Activated naive CD4-positive, alpha-beta T cell treated with anti-CD3 and anti-CD28 coated beads, Interleukin-2, amount 50 U/mL, for 24 hours (primary cell): ENCODE data around the gene ODAD4.
"Not testable (repeated sequence)": the region's sequence is repeated elsewhere in the genome, so short reads cannot be mapped to it uniquely, and the experiment has no call there.

Source experiments
- H3K27ac Mint-ChIP-seq: one replicate; pipeline ENCODE4 v1.8.0; 2021; ENCODE audit warnings: mild to moderate bottlenecking, mixed read lengths
- H3K27me3 Mint-ChIP-seq: one replicate; pipeline ENCODE4 v1.8.0; 2021; ENCODE audit warnings: mixed read lengths
- H3K36me3 Mint-ChIP-seq: one replicate; pipeline ENCODE4 v1.8.0; 2021; ENCODE audit warnings: mixed read lengths
- H3K4me1 Mint-ChIP-seq: one replicate; pipeline ENCODE4 v1.8.0; 2021; ENCODE audit warnings: mixed read lengths
- H3K4me3 Mint-ChIP-seq: one replicate; pipeline ENCODE4 v1.8.0; 2021; ENCODE audit warnings: mild to moderate bottlenecking, mixed read lengths
- H3K9me3 Mint-ChIP-seq: one replicate; pipeline ENCODE4 v1.8.0; 2021; ENCODE audit warnings: mixed read lengths

ODAD4 gene

DNA sequence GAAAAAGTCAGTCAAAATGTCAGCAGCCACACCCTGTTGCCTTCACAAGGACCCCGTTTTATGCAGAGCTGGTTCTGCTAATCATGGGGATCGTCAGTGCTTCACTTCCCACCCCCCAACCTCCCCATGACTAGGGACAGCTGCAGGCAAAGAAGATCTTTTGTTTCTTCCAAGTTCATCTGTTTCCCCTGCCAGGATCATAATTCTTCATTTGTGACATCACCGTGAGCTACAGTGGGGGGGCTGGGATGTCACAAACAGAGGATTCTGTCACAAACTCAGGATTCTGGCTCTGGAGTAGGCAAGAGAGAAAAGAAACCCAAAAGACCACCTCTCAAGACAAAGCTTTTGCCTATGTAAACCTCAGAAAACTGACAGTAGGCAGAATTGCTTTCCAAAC, 62.2 kb downstream of the ODAD4 start:
- H3K9me3 Mint-ChIP-seq = no peaks in the 10 kb centered on the region
- H3K27ac Mint-ChIP-seq = no peak overlapping the region
- peaks cover 13% of the 10 kb centered on the region for H3K36me3 Mint-ChIP-seq
- no peak overlapping the region for H3K4me3 Mint-ChIP-seq
- H3K27me3 Mint-ChIP-seq = no peaks in the 10 kb centered on the region
- H3K4me1 Mint-ChIP-seq = peaks cover 8% of the 10 kb centered on the region

DNA sequence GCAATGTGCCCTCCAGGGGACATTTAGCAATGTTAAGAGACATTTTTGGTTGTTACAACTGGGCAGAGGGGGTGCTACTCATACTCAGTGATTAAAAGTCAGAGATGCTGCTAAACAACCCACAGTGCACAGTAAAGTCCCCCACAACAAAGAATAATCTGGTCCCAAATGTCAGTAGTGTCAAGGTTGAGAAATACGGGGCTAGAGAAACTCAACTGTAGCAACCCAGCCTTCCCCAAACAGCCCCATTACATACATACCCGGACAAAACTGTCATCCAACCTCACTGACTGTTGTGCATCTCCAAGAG, 66.4 kb downstream of the ODAD4 start:
- Mint-ChIP-seq H3K4me3 (no peak overlapping the region), H3K27me3 (no peaks in the 10 kb centered on the region), H3K36me3 (peaks cover 7% of the 10 kb centered on the region), H3K9me3 (no peaks in the 10 kb centered on the region), H3K27ac (no peak overlapping the region), H3K4me1 (peaks cover 8% of the 10 kb centered on the region)

DNA sequence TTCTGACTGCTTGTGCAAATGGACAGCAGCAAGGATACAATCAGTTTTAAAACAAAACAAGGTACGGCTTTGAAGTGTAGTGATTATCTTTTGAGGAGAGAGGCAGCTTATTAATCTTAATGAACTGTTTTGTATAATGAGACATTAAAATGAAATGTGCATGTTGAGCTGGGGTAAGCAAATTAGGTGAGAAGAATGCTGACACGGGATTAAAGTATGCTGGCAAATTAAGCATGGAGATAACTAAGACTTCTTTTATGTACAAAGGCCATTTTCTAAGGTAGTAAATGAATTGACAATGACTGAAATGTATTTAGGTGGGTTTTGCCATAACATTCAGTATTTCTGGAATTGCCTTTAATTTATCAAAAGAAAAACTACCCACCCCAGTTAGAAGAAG, 68.1 kb downstream of the ODAD4 start:
- Mint-ChIP-seq H3K27ac (no peak overlapping the region), H3K27me3 (no peaks in the 10 kb centered on the region), H3K36me3 (peaks cover 4% of the 10 kb centered on the region), H3K4me3 (no peak overlapping the region), H3K4me1 (peaks cover 23% of the 10 kb centered on the region), H3K9me3 (no peaks in the 10 kb centered on the region)

DNA sequence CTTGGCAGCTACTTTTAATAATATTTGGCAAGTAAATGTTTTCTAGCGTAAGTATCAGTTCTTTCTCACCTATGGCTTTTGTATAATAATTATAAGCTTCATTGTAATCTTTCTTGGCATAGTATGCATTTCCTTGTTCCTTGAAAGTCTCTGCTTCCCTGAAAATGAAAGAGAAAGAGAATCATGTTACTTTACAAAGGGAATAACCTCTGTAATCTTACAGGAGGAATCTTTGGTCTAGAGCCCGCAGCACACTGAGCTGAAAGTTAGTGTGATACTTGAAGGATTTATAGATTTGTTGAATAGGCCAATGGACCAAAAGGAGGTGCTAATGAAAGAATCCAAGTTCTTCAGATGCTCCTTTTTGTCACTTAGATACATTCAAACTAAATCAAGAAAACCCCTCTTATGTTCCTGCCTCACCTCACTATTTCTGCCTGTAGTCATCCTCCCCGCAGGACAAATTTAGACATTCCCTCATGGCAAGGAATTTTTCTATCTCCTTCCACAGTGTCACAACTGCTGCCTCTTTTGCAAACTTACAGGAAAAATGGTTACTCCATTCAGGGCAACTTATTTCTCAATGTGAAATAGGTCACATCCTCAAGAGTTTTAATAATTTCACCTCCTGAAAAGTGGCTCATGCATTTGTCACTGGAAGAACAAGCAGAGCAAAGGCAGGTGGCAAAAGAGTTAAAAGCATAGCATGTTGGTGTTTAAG, 70.2 kb downstream of the ODAD4 start:
- peaks cover 35% of the 10 kb centered on the region for H3K4me1 Mint-ChIP-seq
- no peaks in the 10 kb centered on the region for H3K27me3 Mint-ChIP-seq
- no peaks in the 10 kb centered on the region for H3K36me3 Mint-ChIP-seq
- no peak overlapping the region for H3K4me3 Mint-ChIP-seq
- H3K27ac Mint-ChIP-seq = no peak overlapping the region
- H3K9me3 Mint-ChIP-seq = no peaks in the 10 kb centered on the region

DNA sequence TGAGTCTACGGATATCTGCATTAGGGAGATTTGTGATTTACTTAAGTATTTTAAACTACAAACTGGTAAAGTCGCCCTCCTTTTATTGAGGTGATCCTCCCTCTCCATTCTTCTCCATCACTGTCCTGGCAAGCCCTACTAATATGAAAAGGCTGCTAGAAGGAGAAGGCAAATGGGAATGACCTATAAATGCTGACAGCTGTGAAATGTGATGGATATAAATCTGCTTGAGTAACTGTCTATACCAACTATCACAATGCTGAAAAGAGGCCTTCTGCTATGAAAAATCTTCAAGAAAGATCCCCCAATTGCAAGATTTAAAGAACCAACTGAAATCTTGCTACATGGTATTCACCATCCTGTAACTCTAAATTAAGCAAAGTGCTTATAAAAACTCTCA, 71.3 kb downstream of the ODAD4 start:
- no peaks in the 10 kb centered on the region for H3K27me3 Mint-ChIP-seq
- H3K27ac Mint-ChIP-seq = no peak overlapping the region
- H3K4me3 Mint-ChIP-seq = no peak overlapping the region
- no peaks in the 10 kb centered on the region for H3K36me3 Mint-ChIP-seq
- H3K4me1 Mint-ChIP-seq = peaks cover 32% of the 10 kb centered on the region
- H3K9me3 Mint-ChIP-seq = no peaks in the 10 kb centered on the region

DNA sequence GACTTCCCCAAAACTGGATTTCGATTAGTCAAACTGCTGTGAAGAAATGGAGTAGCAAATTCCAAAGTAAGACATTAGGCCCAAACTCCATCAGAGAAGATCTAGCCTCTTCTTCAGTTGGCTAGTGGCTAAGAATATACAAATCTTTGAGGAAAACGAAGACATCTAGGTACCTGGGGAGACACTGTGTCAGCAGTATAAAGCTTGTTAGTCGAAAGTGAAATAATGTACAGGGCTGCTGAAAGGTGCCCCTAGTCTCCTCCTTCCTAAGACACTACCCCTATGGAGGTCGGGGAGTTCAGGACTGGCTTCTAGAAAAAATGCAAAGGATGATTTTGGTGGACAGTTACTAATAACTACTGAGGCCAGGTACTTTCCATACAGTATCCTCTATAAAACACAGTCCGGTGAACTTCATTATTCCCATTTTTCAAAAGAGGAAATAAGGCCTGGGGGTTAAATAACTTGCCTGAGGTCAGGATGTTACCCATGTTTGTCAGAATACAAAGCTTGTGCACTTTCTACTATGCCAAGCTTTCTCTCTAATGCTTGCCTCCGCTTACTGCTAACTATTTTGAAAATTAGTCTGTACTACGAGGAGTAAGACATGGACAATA, 71.9 kb downstream of the ODAD4 start:
- Mint-ChIP-seq H3K4me3 (no peak overlapping the region), H3K36me3 (no peaks in the 10 kb centered on the region), H3K4me1 (peaks cover 32% of the 10 kb centered on the region), H3K27ac (peak overlapping the region; percentile 13), H3K27me3 (no peaks in the 10 kb centered on the region), H3K9me3 (no peaks in the 10 kb centered on the region)

DNA sequence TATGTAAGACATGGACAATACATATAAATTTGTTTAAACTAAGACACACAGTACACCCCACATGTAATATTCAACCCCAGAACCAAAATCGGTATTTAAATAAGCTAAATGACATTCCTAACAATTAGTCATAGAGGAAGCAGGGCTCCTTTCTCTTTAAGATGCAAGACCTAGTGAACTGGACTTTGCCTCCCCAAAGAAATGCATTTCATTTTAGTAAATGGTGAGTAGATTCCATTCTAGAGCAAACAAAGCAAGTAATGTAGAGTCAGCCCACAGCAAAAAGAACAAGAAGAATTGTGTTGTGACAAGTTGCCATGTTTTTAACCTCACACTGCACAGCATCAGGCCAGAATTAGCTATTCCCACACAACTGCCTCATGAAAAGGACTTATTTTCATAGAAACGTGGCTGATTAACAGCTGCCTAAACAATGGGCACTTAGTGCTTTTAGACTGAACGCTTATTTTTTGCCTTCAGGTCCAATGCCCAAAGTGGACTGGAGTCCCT, 72.4 kb downstream of the ODAD4 start:
- H3K36me3 Mint-ChIP-seq = no peaks in the 10 kb centered on the region
- no peaks in the 10 kb centered on the region for H3K9me3 Mint-ChIP-seq
- peak overlapping the region; percentile 13 for H3K27ac Mint-ChIP-seq
- no peak overlapping the region for H3K4me3 Mint-ChIP-seq
- H3K4me1 Mint-ChIP-seq = peaks cover 33% of the 10 kb centered on the region
- H3K27me3 Mint-ChIP-seq = no peaks in the 10 kb centered on the region

DNA sequence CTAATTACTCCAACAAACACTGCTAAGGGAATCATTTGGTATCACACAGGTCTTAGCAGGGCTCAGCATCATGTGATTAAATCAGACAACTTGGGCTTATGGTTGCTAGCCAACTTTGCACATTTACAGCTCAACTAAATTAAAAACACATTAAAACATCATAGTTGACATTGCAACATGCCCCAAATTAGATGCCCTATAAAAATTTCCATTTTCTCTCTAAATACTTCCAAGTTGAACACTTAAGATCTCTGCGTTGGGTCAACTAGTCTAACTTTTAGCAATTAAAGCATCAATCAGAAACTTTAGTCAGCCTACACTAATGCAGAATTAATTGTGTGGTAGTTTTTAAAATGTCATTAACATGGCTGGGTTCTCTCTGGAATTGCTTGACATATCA, 74.7 kb downstream of the ODAD4 start:
- H3K27me3 Mint-ChIP-seq = no peaks in the 10 kb centered on the region
- peaks cover 47% of the 10 kb centered on the region for H3K4me1 Mint-ChIP-seq
- H3K9me3 Mint-ChIP-seq = no peaks in the 10 kb centered on the region
- H3K36me3 Mint-ChIP-seq = no peaks in the 10 kb centered on the region
- peak overlapping the region; percentile 5 for H3K27ac Mint-ChIP-seq
- no peak overlapping the region for H3K4me3 Mint-ChIP-seq

DNA sequence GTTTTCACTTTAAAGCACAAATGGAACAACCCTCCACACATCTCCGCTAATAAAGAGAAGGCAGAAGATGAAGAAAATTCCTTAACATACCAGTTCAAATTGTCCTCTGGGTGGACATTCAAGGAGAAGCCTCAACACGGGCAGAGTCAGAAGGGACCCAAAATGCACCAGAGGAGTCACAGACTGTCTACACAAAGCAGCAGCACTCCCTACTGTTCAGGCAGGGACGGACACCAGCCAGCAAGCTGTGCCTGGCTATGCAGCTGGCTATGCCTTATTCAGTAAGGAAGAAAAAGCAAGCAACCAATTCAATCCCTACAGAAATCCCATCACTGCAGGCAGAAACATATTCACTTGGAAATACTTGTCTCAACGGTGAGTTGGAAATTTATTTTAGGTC, 78.8 kb downstream of the ODAD4 start:
- no peak overlapping the region for H3K27ac Mint-ChIP-seq
- peaks cover 64% of the 10 kb centered on the region for H3K4me1 Mint-ChIP-seq

DNA sequence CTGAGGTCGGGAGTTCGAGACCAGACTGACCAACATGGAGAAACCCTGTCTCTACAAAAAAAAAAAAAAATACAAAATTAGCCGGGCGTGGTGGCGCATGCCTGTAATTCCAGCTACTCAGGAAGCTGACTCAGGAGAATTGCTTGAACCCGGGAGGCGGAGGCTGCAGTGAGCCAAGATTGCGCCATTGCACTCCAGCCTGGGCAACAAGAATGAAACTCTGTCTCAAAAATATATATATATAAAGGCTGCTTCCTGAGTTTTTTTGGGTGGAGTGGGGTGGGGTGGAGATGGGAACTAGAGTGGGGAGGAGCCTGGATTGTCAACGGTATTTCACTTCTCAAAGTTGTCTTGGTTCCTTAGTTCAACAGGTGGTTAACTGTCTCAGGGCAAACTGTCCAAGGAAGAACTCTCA, 79.9 kb downstream of the ODAD4 start:
- not testable (repeated sequence) for H3K27me3 Mint-ChIP-seq, H3K36me3 Mint-ChIP-seq, H3K27ac Mint-ChIP-seq, H3K4me3 Mint-ChIP-seq, H3K9me3 Mint-ChIP-seq
- H3K4me1 Mint-ChIP-seq = peaks cover 58% of the 10 kb centered on the region

More for the DNA sequence above, 78.8 kb downstream of the ODAD4 start:
- Mint-ChIP-seq H3K36me3 (no peaks in the 10 kb centered on the region), H3K9me3 (no peaks in the 10 kb centered on the region), H3K27me3 (no peaks in the 10 kb centered on the region), H3K4me3 (peak overlapping the region; percentile 42)

DNA sequence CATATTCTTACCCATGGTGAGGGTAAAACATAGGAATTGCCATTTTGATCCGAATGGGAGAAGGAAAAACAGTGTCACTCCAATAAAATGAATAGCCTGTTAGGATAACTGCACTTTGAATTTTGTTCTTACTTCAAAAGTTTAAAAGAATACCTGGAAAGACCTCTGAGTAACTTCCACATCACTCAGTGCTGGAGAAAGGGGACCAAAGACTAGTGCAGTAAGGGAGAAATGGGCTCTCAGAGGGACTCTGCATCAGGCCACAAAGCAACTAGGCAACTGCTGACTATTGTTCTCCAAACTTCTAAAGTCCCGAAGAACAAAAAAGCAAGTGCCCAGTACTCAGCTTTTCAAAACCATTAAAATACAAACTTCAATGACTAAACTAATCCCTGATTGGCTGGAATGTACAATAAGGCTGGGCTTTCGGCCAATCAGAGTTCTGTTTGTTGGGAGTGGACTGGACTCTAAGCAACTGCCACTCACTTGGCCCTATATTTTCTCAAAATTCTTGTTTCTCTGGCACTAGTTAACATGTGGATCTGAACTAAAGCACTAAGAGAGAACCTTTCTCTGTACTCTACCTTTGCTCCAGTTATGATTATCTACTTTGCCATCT, 80.6 kb downstream of the ODAD4 start:
- Mint-ChIP-seq H3K4me3 (no peak overlapping the region), H3K4me1 (peaks cover 60% of the 10 kb centered on the region), H3K27ac (no peak overlapping the region), H3K27me3 (no peaks in the 10 kb centered on the region), H3K9me3 (no peaks in the 10 kb centered on the region), H3K36me3 (no peaks in the 10 kb centered on the region)

DNA sequence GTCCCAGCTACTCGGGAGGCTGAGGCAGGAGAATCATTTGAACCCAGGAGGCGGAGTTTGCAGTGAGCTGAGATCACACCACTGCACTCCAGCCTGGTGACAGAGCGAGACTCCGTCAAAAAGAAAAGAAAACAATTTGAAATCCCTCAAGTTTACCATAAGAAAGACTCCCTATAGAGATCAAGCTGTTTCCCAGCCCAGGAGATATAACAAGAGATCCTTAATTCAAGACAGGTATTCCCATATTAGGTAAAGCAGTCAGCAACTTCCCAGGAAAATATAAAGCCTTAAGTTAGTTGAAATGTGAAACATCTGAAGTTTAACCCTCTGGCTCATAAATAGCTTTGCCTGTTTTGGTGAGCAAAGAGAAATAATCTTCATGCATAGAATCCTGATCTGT, 81.9 kb downstream of the ODAD4 start:
- not testable (repeated sequence) for H3K27ac Mint-ChIP-seq

DNA sequence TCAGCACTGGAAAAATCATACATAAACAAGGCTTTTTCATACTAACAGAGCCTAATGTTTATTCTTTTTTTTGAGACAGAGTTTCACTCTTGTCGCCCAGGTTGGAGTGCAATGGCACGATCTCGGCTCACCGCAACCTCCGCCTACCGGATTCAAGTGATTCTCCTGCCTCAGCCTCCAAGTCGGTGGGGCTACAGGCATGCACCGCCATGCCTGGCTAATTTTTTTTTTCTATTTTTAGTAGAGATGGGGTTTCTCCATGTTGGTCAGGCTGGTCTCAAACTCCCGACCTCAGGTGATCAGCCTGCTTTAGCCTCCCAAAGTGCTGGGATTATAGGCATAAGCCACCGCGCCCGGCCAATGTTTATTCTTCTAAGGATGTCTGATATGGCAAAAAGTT, 83.3 kb downstream of the ODAD4 start:
- H3K27ac Mint-ChIP-seq, H3K9me3 Mint-ChIP-seq, H3K36me3 Mint-ChIP-seq, H3K4me3 Mint-ChIP-seq, H3K27me3 Mint-ChIP-seq: not testable (repeated sequence)
- peaks cover 69% of the 10 kb centered on the region for H3K4me1 Mint-ChIP-seq

More for the DNA sequence above, 81.9 kb downstream of the ODAD4 start:
- H3K36me3 Mint-ChIP-seq, H3K27me3 Mint-ChIP-seq, H3K9me3 Mint-ChIP-seq, H3K4me3 Mint-ChIP-seq: not testable (repeated sequence)
- H3K4me1 Mint-ChIP-seq = peaks cover 58% of the 10 kb centered on the region
